K562 (cell line): ENCODE data around the gene REM2. TPM values are rescaled to one million over a fixed set of nuclear protein-coding genes. Genes with fewer than 3 reads are reported as not detected.

Source experiments
- ATF3 ChIP-seq, 2 experiments: fragments of 450-650 bp in 1 of 2; sonication (generic) in 1 of 2; formaldehyde crosslinking in 1 of 2; IDR thresholded peaks in 1 of 2; conservative IDR thresholded peaks in 1 of 2; 2 replicates each; pipeline versions ENCODE4 v1.6.1 to v1.8.1; 2016 to 2023; ENCODE audit warnings: mild to moderate bottlenecking in 2 of 2, moderate library complexity in 2 of 2, inconsistent platforms in 1 of 2, missing genetic modification reagents in 1 of 2
- E2F6 ChIP-seq, 2 experiments: IDR thresholded peaks; 2 replicates each; pipeline ENCODE4 v1.6.1; 2011; ENCODE audit warnings: borderline replicate concordance in 1 of 2, control low read depth in 1 of 2, low read depth in 1 of 2, low read length in 1 of 2, mild to moderate bottlenecking in 1 of 2, mixed read lengths in 1 of 2, moderate library complexity in 1 of 2; ENCODE audit not compliant: insufficient read depth in 1 of 2, insufficient read length in 1 of 2, poor library complexity in 1 of 2, severe bottlenecking in 1 of 2; ENCODE audit errors: extremely low read depth in 1 of 2
- HEY1 ChIP-seq: fragments of 250-450 bp; sonication (Bioruptor Pico); IDR thresholded peaks from 2 replicates; pipeline ENCODE4 v1.5.0; 2020; ENCODE audit warnings: mild to moderate bottlenecking, moderate library complexity, borderline replicate concordance
- HIVEP1 ChIP-seq: fragments of 250-450 bp; sonication (Bioruptor Pico); IDR thresholded peaks from 2 replicates; pipeline ENCODE4 v1.4.0; 2020; ENCODE audit warnings: mild to moderate bottlenecking
- HMGXB4 ChIP-seq: sonication (generic); formaldehyde crosslinking; IDR thresholded peaks from 2 replicates; pipeline ENCODE4 v1.8.1; 2023; ENCODE audit warnings: mild to moderate bottlenecking, missing genetic modification reagents
- KAT7 ChIP-seq: sonication (generic); formaldehyde crosslinking; IDR thresholded peaks from 2 replicates; pipeline ENCODE4 v1.8.0; 2022; ENCODE audit warnings: missing genetic modification reagents, mild to moderate bottlenecking, borderline replicate concordance
- KLF6 ChIP-seq: fragments of 250-450 bp; sonication (Bioruptor Pico); IDR thresholded peaks from 2 replicates; pipeline ENCODE4 v1.4.0; 2020; ENCODE audit warnings: mild to moderate bottlenecking, moderate library complexity, borderline replicate concordance
- NRF1 ChIP-seq, 2 experiments: fragments of 450-650 bp; IDR thresholded peaks in 1 of 2; conservative IDR thresholded peaks in 1 of 2; 2 replicates each; pipeline ENCODE4 v1.6.1; 2014; ENCODE audit warnings: mild to moderate bottlenecking in 2 of 2
- PCBP1 ChIP-seq: fragments of 200-400 bp; formaldehyde crosslinking; IDR thresholded peaks from 2 replicates; pipeline ENCODE4 v1.6.1; 2018; ENCODE audit warnings: mild to moderate bottlenecking, low read depth, low read length; ENCODE audit not compliant: poor library complexity, severe bottlenecking
- RAD21 ChIP-seq, 2 experiments: fragments of 250-450 bp in 1 of 2; fragments of 450-650 bp in 1 of 2; sonication (Bioruptor Pico) in 1 of 2; formaldehyde crosslinking in 1 of 2; IDR thresholded peaks in 1 of 2; conservative IDR thresholded peaks in 1 of 2; 2 replicates each; pipeline versions ENCODE4 v1.4.0 to v1.8.0; 2020 to 2022; ENCODE audit warnings: mild to moderate bottlenecking in 2 of 2, moderate library complexity in 1 of 2
- SMAD4 ChIP-seq: fragments of 250-450 bp; sonication (Bioruptor Pico); conservative IDR thresholded peaks from 2 replicates; pipeline ENCODE4 v1.8.0; 2021; ENCODE audit warnings: inconsistent platforms, mild to moderate bottlenecking, moderate library complexity
- ZNF609 ChIP-seq: sonication (generic); formaldehyde crosslinking; IDR thresholded peaks from 2 replicates; pipeline ENCODE4 v1.8.1; 2023; ENCODE audit warnings: missing genetic modification reagents, mild to moderate bottlenecking, borderline replicate concordance
- ZNF707 ChIP-seq: fragments of 250-450 bp; sonication (Bioruptor Pico); conservative IDR thresholded peaks from 2 replicates; pipeline ENCODE4 v1.8.0; 2022; ENCODE audit warnings: inconsistent platforms, mild to moderate bottlenecking, moderate library complexity
- ZNF764 ChIP-seq: fragments of 250-450 bp; sonication (Bioruptor Pico); IDR thresholded peaks from 2 replicates; pipeline ENCODE4 v1.4.0; 2020; ENCODE audit warnings: low read depth, mild to moderate bottlenecking, moderate library complexity
- polyA plus RNA-seq, 8 experiments: library from polyadenylated mRNA; depleted of rRNA in 4 of 8; stranded (reverse) in 5 of 8; unstranded in 3 of 8; fragments of >200 nt; fragmentation: Nextera tagmentation in 2 of 8; fragmentation: Illumina TruSeq in 1 of 8; extraction: Ambion mirVana in 2 of 8; extraction: Trizol in 1 of 8; gene quantifications; 2 replicates each; pipeline versions ENCODE4 v1.2.1 to v1.2.3, GENCODE V29; 2011 to 2014; ENCODE audit warnings: inconsistent platforms in 1 of 8, missing spikeins in 1 of 8
- total RNA-seq, 7 experiments: library from RNA; depleted of rRNA in 6 of 7; stranded (reverse); fragments of >200 nt in 6 of 7; fragmentation: Illumina TruSeq in 2 of 7; extraction: Trizol in 2 of 7; gene quantifications; 2 replicates each; pipeline versions ENCODE4 v1.2.1 to v1.2.3, GENCODE V29; 2011 to 2021; ENCODE audit warnings: low replicate concordance in 1 of 7

REM2 gene
- total and polyA plus RNA-seq, 9 of the 15 experiments (the other 6 are each of a cell fraction or from before 2014, with no cell fraction given): 0.18 to 1.0 (median 0.38) TPM

- TF ChIP-seq ZNF609 (no peak), RAD21 (CRISPR knock-in tag; conservative IDR thresholded peaks at IDR 0.05 in 1 of 2, IDR thresholded peaks at IDR 0.05 in 1 of 2) (peak; percentile 69 to 73), HMGXB4 (CRISPR knock-in tag) (0 out of 2 replicates have a peak, but pooled peaks have one; percentile 35), PCBP1 (no peak), ATF3 (IDR thresholded peaks at IDR 0.05) (no peak), ATF3 (CRISPR knock-in tag; conservative IDR thresholded peaks at IDR 0.05) (peak; percentile 30; the same call in 1 of the 2 replicates), ZNF707 (no peak), HIVEP1 (CRISPR knock-in tag) (no peak), SMAD4 (CRISPR knock-in tag) (0 out of 2 replicates have a peak, but pooled peaks have one; percentile 14), KLF6 (CRISPR knock-in tag) (no peak), HEY1 (CRISPR knock-in tag) (no peak), KAT7 (CRISPR knock-in tag) (0 out of 2 replicates have a peak, but pooled peaks have one; percentile 69), E2F6 (IDR thresholded peaks at IDR 0.05; ENCODE audit: borderline replicate concordance in 1 of 2, extremely low read depth in 1 of 2, insufficient read depth in 1 of 2, insufficient read length in 1 of 2, low read depth in 1 of 2, low read length in 1 of 2, poor library complexity in 1 of 2, severe bottlenecking in 1 of 2) (no peak), NRF1 (conservative IDR thresholded peaks at IDR 0.05 in 1 of 2, IDR thresholded peaks at IDR 0.05 in 1 of 2) (peak; percentile 82 to 85), ZNF764 (CRISPR knock-in tag) (peak; percentile 71; the same call in 1 of the 2 replicates)
These were observed 10.8 kb upstream of the REM2 start (continued) for GRCh38 chr14:22872033-22872832.
